Endothelial cell of umbilical vein (primary cell): ENCODE measurements around the gene BLVRA. TPM values are rescaled to one million over a fixed set of nuclear protein-coding genes. Genes with fewer than 3 reads are reported as not detected.
"Not testable (repeated sequence)": the region's sequence is repeated elsewhere in the genome, so short reads cannot be mapped to it uniquely, and the experiment has no call there.

Source experiments
- BruUV-seq: library from RNA; stranded (reverse); fragments of 400-500 nt; replicated peaks from 2 replicates; lab custom pipeline; 2021; lab: Mats Ljungman, UMichigan
- CTCF ChIA-PET: fragments of 300-600, 350-600 bp; sonication (Branson Sonifier 250); formaldehyde crosslinking; loops from one replicate; lab custom pipeline; 2021; ENCODE audit warnings: antibody characterized with exemption, inconsistent platforms; lab: Charles Lee
- POLR2A ChIA-PET: fragments of 300-600, 350-600 bp; sonication (Branson Sonifier 250); formaldehyde crosslinking; loops from one replicate; lab custom pipeline; 2021; ENCODE audit warnings: antibody characterized with exemption, inconsistent platforms; lab: Charles Lee
- DNase-seq: peaks from one replicate; pipeline ENCODE4 v3.0.0-alpha.2; 2011; ENCODE audit warnings: low read depth, low spot score
- FAIRE-seq: peaks from 2 replicates; lab custom pipeline; 2011; peaks lifted over from hg19 to GRCh38; lab: Jason Lieb, UNC
- H2AFZ ChIP-seq: 2 replicates; pipeline ENCODE4 v1.6.0; 2012; ENCODE audit warnings: low read depth, low read length, control low read depth, inconsistent platforms
- H3K27ac ChIP-seq: 2 replicates; pipeline ENCODE4 v1.5.1; 2011; ENCODE audit warnings: low read depth, mild to moderate bottlenecking, control low read depth, low read length, moderate library complexity; ENCODE audit not compliant: insufficient read depth
- H3K27me3 ChIP-seq, 2 experiments: 2 replicates each; pipeline versions ENCODE4 v1.6.0 to v1.6.1; 2011; ENCODE audit warnings: low read length in 2 of 2, mixed read lengths in 1 of 2; ENCODE audit not compliant: control insufficient read depth in 2 of 2, insufficient read depth in 2 of 2
- H3K36me3 ChIP-seq, 2 experiments: 2 replicates in 1 of 2; 3 replicates in 1 of 2; pipeline ENCODE4 v1.5.1; 2011; ENCODE audit warnings: low read length in 2 of 2, mild to moderate bottlenecking in 1 of 2, moderate library complexity in 1 of 2; ENCODE audit not compliant: control insufficient read depth in 2 of 2, insufficient read depth in 2 of 2; ENCODE audit errors: extremely low read depth in 1 of 2
- H3K4me1 ChIP-seq: 3 replicates; pipeline ENCODE4 v1.5.1; 2011; ENCODE audit warnings: mild to moderate bottlenecking, low read length; ENCODE audit not compliant: control insufficient read depth, insufficient read depth; ENCODE audit errors: extremely low read depth
- H3K4me2 ChIP-seq: 2 replicates; pipeline ENCODE4 v1.6.1; 2011; ENCODE audit warnings: low read length, control low read depth, mixed read lengths; ENCODE audit not compliant: insufficient read depth
- H3K4me3 ChIP-seq, 3 experiments: fragments of 200-600 bp in 1 of 3; sonication (generic), shearing (Covaris generic) in 1 of 3; replicated peaks in 1 of 3; 2 replicates each; pipeline ENCODE4 v1.5.1; 2011 to 2016; ENCODE audit warnings: control low read depth in 3 of 3, low read length in 3 of 3, mild to moderate bottlenecking in 2 of 3, inconsistent platforms in 1 of 3, low read depth in 1 of 3, moderate library complexity in 1 of 3; ENCODE audit not compliant: insufficient read depth in 1 of 3
- H3K79me2 ChIP-seq: 2 replicates; pipeline ENCODE4 v1.6.0; 2012; ENCODE audit warnings: low read length, inconsistent platforms; ENCODE audit not compliant: control insufficient read depth, insufficient read depth
- H3K9ac ChIP-seq: replicated peaks from 2 replicates; pipeline ENCODE3; 2011; ENCODE audit warnings: low read length, control low read depth; ENCODE audit not compliant: insufficient read depth; ENCODE audit errors: extremely low read depth
- H3K9me1 ChIP-seq: replicated peaks from 3 replicates; pipeline ENCODE4 v1.6.0; 2011; ENCODE audit warnings: mild to moderate bottlenecking, low read length; ENCODE audit not compliant: control insufficient read depth, insufficient read depth; ENCODE audit errors: extremely low read depth
- H3K9me3 ChIP-seq: replicated peaks from 2 replicates; pipeline ENCODE4 v1.5.1; 2012; ENCODE audit warnings: low read length, inconsistent platforms; ENCODE audit not compliant: control insufficient read depth, insufficient read depth
- H4K20me1 ChIP-seq: replicated peaks from 2 replicates; pipeline ENCODE3; 2011; ENCODE audit warnings: mild to moderate bottlenecking, low read length; ENCODE audit not compliant: control insufficient read depth, insufficient read depth; ENCODE audit errors: extremely low read depth
- CTCF ChIP-seq, 2 donors: IDR thresholded peaks; 1 replicate in 1 of 2; 2 replicates in 1 of 2; pipeline ENCODE4 v1.5.1; 2011; ENCODE audit warnings: low read length in 2 of 2, mild to moderate bottlenecking in 2 of 2, moderate library complexity in 2 of 2, control low read depth in 1 of 2, inconsistent platforms in 1 of 2, low read depth in 1 of 2; ENCODE audit not compliant: insufficient read depth in 1 of 2; ENCODE audit errors: extremely low read depth in 1 of 2
- EZH2 ChIP-seq: IDR thresholded peaks from 2 replicates; pipeline ENCODE4 v1.6.1; 2012; ENCODE audit warnings: borderline replicate concordance, low read depth, mild to moderate bottlenecking, moderate library complexity, low read length, inconsistent platforms; ENCODE audit not compliant: severe bottlenecking
- FOS ChIP-seq: IDR thresholded peaks from 2 replicates; pipeline ENCODE4 v1.6.1; 2011; ENCODE audit warnings: mild to moderate bottlenecking, low read length, moderate library complexity, borderline replicate concordance; ENCODE audit not compliant: insufficient read depth
- GATA2 ChIP-seq: IDR thresholded peaks from 2 replicates; pipeline ENCODE4 v1.7.0; 2011; ENCODE audit warnings: low read depth, mild to moderate bottlenecking, moderate library complexity, mixed read lengths, low read length; ENCODE audit not compliant: insufficient read length, insufficient read depth
- JUN ChIP-seq: IDR thresholded peaks from 2 replicates; pipeline ENCODE4 v1.6.1; 2011; ENCODE audit warnings: borderline replicate concordance, low read depth; ENCODE audit not compliant: insufficient read length, insufficient read depth
- MAX ChIP-seq: IDR thresholded peaks from 2 replicates; pipeline ENCODE4 v1.6.1; 2011; ENCODE audit not compliant: insufficient read depth, insufficient read length
- MYC ChIP-seq: IDR thresholded peaks from one replicate; pipeline ENCODE4 v1.6.1; 2011; ENCODE audit warnings: mild to moderate bottlenecking, low read depth, low read length
- POLR2A ChIP-seq: IDR thresholded peaks from 2 replicates; pipeline ENCODE4 v1.6.1; 2012; ENCODE audit warnings: low read depth, mild to moderate bottlenecking, control low read depth, low read length
- POLR2AphosphoS5 ChIP-seq: IDR thresholded peaks from 2 replicates; pipeline ENCODE4 v1.6.1; 2012; ENCODE audit warnings: low read depth, mild to moderate bottlenecking, control low read depth, low read length, moderate library complexity; ENCODE audit not compliant: insufficient read depth
- dilution Hi-C: fragments of 300-500 bp; cut with MboI; formaldehyde crosslinking; loops from one replicate; pipeline ENCODE4 v1.15.0; 2019; ENCODE audit warnings: low sequenced_read_pairs; ENCODE audit not compliant: extremely low pct_ligation_motif_present
- intact Hi-C: fragments of 100-400 bp; cut with micrococcal nuclease; formaldehyde crosslinking; loops from one replicate; pipeline ENCODE4 v1.10.0; 2022
- polyA plus RNA-seq, 4 experiments: library from polyadenylated mRNA; depleted of rRNA in 3 of 4; stranded (reverse) in 3 of 4; unstranded in 1 of 4; fragments of >200 nt; gene quantifications; 2 replicates each; pipeline versions ENCODE4 v1.2.1 to v1.2.3, GENCODE V29; 2011 to 2012; ENCODE audit warnings: missing spikeins in 1 of 4
- total RNA-seq: library from RNA; stranded (reverse); gene quantifications from 2 replicates; pipeline ENCODE4 v1.2.3, GENCODE V29; 2021

The BLVRA gene
- total and polyA plus RNA-seq, 2 donors (not counting 3 experiments of a cell fraction or from before 2014, with no cell fraction given) = 24.0 to 34.5 TPM

GRCh38 chr7:43784585-43785087 is 26.2 kb downstream of the BLVRA start:
- H3K79me2 ChIP-seq, H3K27me3 ChIP-seq, BruUV-seq, H3K27ac ChIP-seq, CTCF ChIA-PET, H2AFZ ChIP-seq, intact Hi-C loops, POLR2A ChIA-PET, DNase-seq, H3K9me1 ChIP-seq, H3K4me3 ChIP-seq, H4K20me1 ChIP-seq, H3K9ac ChIP-seq, H3K9me3 ChIP-seq, H3K36me3 ChIP-seq, dilution Hi-C loops, H3K4me2 ChIP-seq, H3K4me1 ChIP-seq, FAIRE-seq: not testable (repeated sequence)

GRCh38 chr7:43785420-43785819 is 26.9 kb downstream of the BLVRA start:
- Histone ChIP-seq H3K27ac (no peak overlapping the region), H3K4me3 (no peak overlapping the region), H3K9me1 (no peaks in the 10 kb centered on the region), H3K4me1 (no peaks in the 10 kb centered on the region), H4K20me1 (no peaks in the 10 kb centered on the region), H2AFZ (no peak overlapping the region), H3K9ac (no peak overlapping the region), H3K27me3 (no peaks in the 10 kb centered on the region), H3K36me3 (peaks cover 0 to 3% of the 10 kb centered on the region in 2 experiments), H3K9me3 (no peaks in the 10 kb centered on the region), H3K79me2 (no peaks in the 10 kb centered on the region), H3K4me2 (no peak overlapping the region)
- BruUV-seq = no TSS peak
- FAIRE-seq = no peak
- POLR2A ChIA-PET = no interaction called here
- TF ChIP-seq POLR2A (no peak), MYC (no peak), JUN (no peak), MAX (no peak), GATA2 (no peak), FOS (no peak), CTCF (IDR thresholded peaks at IDR 0.05; ENCODE audit: extremely low read depth in 1 of 2, insufficient read depth in 1 of 2, low read depth in 1 of 2, low read length in 2 of 2) (no peak), POLR2AphosphoS5 (no peak), EZH2 (no peak)
- dilution Hi-C loops (no loop called here), intact Hi-C loops (no loop called here)
- DNase-seq = no peak
- CTCF ChIA-PET = no interaction called here
